Measurements from ENCODE around the gene MRPS31. TPM values are rescaled to one million over a fixed set of nuclear protein-coding genes. Genes with fewer than 3 reads are reported as not detected.

The MRPS31 gene
- total RNA-seq, 1 experiment from 2014 or later = 25.5 TPM

DNA sequence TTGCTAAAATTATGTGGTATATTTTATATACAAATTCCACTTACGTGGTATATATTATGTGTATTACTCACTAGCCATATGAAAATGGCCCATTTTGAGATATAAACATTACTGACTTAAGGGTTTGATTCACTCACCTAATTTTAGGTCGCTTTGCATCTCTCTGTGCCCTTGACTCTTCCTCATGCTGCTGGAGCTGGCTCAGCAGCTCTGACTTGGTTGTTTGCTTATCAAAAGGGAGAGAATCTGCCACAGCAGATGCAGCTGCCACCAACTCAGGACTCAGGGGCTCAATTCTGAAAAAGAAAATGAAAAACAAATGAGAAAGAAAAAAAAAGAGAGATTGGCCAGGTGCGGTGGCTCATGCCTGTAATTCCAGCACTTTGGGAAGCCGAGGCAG lies 12.2 kb downstream of the MRPS31 start (continued):
- TF ChIP-seq, protein P1, sequence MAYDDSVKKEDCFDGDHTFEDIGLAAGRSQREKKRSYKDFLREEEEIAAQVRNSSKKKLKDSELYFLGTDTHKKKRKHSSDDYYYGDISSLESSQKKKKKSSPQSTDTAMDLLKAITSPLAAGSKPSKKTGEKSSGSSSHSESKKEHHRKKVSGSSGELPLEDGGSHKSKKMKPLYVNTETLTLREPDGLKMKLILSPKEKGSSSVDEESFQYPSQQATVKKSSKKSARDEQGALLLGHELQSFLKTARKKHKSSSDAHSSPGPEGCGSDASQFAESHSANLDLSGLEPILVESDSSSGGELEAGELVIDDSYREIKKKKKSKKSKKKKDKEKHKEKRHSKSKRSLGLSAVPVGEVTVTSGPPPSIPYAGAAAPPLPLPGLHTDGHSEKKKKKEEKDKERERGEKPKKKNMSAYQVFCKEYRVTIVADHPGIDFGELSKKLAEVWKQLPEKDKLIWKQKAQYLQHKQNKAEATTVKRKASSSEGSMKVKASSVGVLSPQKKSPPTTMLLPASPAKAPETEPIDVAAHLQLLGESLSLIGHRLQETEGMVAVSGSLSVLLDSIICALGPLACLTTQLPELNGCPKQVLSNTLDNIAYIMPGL (CRISPR knock-in tag; IDR thresholded peaks at IDR 0.05) = no peak
- no peak for TF ChIP-seq MYBL2 (CRISPR knock-in tag; IDR thresholded peaks at IDR 0.05)
- no peak for TF ChIP-seq IRF2 (CRISPR knock-in tag; IDR thresholded peaks at IDR 0.05; ENCODE audit: borderline replicate concordance, low read depth)
- TF ChIP-seq SMAD3 (CRISPR knock-in tag; IDR thresholded peaks at IDR 0.05; ENCODE audit: borderline replicate concordance) = no peak

DNA sequence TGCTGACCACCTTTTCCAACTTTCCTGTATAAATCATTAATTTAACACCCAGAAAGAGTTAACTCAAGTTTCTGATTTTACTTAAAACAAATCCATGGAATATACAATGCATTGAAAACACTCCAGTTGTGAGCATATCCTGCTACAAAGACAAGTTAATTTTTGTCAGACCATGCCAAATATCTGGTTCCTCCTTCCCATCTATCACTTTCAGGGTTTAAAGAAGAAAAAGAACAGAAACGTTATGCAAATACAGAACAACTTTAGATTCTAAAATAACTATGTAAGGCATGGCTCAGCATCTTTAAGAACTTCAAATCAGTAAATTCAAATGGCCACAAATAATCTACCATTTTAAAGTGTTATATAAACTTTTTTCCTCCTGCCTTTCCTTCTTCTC lies 14.9 kb downstream of the MRPS31 start:
- ChIA-PET POLR2A (no interaction called here), CTCF (no interaction called here)
- Mint-ChIP-seq H3K4me1 (no peaks in the 10 kb centered on the region), H3K36me3 (peaks cover 33% of the 10 kb centered on the region), H3K4me3 (no peak overlapping the region), H3K9me3 (no peaks in the 10 kb centered on the region), H3K27ac (no peak overlapping the region), H3K27me3 (ENCODE audit: low read depth) (no peaks in the 10 kb centered on the region)
- no peak for ATAC-seq
- TF ChIP-seq, protein P2, sequence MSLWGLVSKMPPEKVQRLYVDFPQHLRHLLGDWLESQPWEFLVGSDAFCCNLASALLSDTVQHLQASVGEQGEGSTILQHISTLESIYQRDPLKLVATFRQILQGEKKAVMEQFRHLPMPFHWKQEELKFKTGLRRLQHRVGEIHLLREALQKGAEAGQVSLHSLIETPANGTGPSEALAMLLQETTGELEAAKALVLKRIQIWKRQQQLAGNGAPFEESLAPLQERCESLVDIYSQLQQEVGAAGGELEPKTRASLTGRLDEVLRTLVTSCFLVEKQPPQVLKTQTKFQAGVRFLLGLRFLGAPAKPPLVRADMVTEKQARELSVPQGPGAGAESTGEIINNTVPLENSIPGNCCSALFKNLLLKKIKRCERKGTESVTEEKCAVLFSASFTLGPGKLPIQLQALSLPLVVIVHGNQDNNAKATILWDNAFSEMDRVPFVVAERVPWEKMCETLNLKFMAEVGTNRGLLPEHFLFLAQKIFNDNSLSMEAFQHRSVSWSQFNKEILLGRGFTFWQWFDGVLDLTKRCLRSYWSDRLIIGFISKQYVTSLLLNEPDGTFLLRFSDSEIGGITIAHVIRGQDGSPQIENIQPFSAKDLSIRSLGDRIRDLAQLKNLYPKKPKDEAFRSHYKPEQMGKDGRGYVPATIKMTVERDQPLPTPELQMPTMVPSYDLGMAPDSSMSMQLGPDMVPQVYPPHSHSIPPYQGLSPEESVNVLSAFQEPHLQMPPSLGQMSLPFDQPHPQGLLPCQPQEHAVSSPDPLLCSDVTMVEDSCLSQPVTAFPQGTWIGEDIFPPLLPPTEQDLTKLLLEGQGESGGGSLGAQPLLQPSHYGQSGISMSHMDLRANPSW (CRISPR knock-in tag; conservative IDR thresholded peaks at IDR 0.05; ENCODE audit: low read depth) = no peak
- no peak for TF ChIP-seq JUN (CRISPR knock-in tag; IDR thresholded peaks at IDR 0.05)
- DNase-seq (ENCODE audit: low spot score) = no peak

DNA sequence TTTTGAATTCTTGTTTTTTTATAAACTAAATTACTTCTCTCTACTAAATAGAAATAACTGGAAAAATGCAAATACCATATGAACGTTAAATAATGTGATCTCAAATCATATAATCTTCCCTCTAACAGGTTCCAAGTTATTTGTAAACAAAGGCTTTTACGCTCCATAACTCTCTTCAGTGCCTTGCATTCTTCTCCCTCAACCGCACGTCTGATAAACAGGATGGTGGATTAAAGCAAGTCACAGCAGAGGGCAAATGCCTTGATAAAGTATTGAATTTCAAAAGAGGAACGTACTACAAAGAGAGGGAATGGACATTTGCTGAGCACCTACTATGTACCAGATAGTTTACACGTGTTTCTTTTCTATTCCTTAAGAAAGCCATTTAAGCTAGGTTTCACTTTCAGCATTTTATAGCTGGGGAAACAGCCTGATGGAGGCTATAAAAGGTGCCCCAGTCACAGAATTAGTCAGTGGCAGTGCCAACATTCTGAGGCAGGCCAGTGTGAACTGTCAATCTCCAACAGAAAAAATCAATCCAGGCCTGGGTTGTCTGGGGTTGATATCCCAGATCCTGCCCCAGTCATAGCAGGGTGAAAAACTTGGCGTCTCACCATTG lies 15.8 kb downstream of the MRPS31 start:
- Mint-ChIP-seq H3K4me3 (no peak overlapping the region), H3K27ac (no peak overlapping the region), H3K9me3 (no peaks in the 10 kb centered on the region), H3K4me1 (no peaks in the 10 kb centered on the region), H3K36me3 (peaks cover 30% of the 10 kb centered on the region), H3K27me3 (ENCODE audit: low read depth) (no peaks in the 10 kb centered on the region)
- POLR2A ChIA-PET = no interaction called here
- CTCF ChIA-PET = no interaction called here
- no peak for ATAC-seq
- DNase-seq (ENCODE audit: low spot score) = no peak
- TF ChIP-seq CBFB (CRISPR knock-in tag; IDR thresholded peaks at IDR 0.05; ENCODE audit: low read depth) (no peak), EMX1 (CRISPR knock-in tag; IDR thresholded peaks at IDR 0.05) (no peak), ZNF232 (CRISPR knock-in tag; IDR thresholded peaks at IDR 0.05) (no peak), TP53 (CRISPR knock-in tag; IDR thresholded peaks at IDR 0.05) (no peak), ZNF263 (CRISPR knock-in tag; IDR thresholded peaks at IDR 0.05; ENCODE audit: low read depth) (no peak), HMGA2 (CRISPR knock-in tag; IDR thresholded peaks at IDR 0.05) (no peak), JAZF1 (CRISPR knock-in tag; IDR thresholded peaks at IDR 0.05) (no peak), IRF2 (CRISPR knock-in tag; IDR thresholded peaks at IDR 0.05; ENCODE audit: borderline replicate concordance, low read depth) (no peak)
- TF ChIP-seq, protein P3, sequence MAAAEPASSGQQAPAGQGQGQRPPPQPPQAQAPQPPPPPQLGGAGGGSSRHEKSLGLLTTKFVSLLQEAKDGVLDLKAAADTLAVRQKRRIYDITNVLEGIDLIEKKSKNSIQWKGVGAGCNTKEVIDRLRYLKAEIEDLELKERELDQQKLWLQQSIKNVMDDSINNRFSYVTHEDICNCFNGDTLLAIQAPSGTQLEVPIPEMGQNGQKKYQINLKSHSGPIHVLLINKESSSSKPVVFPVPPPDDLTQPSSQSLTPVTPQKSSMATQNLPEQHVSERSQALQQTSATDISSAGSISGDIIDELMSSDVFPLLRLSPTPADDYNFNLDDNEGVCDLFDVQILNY (CRISPR knock-in tag; IDR thresholded peaks at IDR 0.05) = no peak
- TF ChIP-seq, protein P4, sequence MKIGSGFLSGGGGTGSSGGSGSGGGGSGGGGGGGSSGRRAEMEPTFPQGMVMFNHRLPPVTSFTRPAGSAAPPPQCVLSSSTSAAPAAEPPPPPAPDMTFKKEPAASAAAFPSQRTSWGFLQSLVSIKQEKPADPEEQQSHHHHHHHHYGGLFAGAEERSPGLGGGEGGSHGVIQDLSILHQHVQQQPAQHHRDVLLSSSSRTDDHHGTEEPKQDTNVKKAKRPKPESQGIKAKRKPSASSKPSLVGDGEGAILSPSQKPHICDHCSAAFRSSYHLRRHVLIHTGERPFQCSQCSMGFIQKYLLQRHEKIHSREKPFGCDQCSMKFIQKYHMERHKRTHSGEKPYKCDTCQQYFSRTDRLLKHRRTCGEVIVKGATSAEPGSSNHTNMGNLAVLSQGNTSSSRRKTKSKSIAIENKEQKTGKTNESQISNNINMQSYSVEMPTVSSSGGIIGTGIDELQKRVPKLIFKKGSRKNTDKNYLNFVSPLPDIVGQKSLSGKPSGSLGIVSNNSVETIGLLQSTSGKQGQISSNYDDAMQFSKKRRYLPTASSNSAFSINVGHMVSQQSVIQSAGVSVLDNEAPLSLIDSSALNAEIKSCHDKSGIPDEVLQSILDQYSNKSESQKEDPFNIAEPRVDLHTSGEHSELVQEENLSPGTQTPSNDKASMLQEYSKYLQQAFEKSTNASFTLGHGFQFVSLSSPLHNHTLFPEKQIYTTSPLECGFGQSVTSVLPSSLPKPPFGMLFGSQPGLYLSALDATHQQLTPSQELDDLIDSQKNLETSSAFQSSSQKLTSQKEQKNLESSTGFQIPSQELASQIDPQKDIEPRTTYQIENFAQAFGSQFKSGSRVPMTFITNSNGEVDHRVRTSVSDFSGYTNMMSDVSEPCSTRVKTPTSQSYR (CRISPR knock-in tag; IDR thresholded peaks at IDR 0.05) = no peak
- TF ChIP-seq, protein P5, sequence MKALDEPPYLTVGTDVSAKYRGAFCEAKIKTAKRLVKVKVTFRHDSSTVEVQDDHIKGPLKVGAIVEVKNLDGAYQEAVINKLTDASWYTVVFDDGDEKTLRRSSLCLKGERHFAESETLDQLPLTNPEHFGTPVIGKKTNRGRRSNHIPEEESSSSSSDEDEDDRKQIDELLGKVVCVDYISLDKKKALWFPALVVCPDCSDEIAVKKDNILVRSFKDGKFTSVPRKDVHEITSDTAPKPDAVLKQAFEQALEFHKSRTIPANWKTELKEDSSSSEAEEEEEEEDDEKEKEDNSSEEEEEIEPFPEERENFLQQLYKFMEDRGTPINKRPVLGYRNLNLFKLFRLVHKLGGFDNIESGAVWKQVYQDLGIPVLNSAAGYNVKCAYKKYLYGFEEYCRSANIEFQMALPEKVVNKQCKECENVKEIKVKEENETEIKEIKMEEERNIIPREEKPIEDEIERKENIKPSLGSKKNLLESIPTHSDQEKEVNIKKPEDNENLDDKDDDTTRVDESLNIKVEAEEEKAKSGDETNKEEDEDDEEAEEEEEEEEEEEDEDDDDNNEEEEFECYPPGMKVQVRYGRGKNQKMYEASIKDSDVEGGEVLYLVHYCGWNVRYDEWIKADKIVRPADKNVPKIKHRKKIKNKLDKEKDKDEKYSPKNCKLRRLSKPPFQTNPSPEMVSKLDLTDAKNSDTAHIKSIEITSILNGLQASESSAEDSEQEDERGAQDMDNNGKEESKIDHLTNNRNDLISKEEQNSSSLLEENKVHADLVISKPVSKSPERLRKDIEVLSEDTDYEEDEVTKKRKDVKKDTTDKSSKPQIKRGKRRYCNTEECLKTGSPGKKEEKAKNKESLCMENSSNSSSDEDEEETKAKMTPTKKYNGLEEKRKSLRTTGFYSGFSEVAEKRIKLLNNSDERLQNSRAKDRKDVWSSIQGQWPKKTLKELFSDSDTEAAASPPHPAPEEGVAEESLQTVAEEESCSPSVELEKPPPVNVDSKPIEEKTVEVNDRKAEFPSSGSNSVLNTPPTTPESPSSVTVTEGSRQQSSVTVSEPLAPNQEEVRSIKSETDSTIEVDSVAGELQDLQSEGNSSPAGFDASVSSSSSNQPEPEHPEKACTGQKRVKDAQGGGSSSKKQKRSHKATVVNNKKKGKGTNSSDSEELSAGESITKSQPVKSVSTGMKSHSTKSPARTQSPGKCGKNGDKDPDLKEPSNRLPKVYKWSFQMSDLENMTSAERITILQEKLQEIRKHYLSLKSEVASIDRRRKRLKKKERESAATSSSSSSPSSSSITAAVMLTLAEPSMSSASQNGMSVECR (CRISPR knock-in tag; IDR thresholded peaks at IDR 0.05; ENCODE audit: borderline replicate concordance) = no peak
- TF ChIP-seq, protein P6, sequence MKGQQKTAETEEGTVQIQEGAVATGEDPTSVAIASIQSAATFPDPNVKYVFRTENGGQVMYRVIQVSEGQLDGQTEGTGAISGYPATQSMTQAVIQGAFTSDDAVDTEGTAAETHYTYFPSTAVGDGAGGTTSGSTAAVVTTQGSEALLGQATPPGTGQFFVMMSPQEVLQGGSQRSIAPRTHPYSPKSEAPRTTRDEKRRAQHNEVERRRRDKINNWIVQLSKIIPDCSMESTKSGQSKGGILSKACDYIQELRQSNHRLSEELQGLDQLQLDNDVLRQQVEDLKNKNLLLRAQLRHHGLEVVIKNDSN (CRISPR knock-in tag; IDR thresholded peaks at IDR 0.05) = no peak
- TF ChIP-seq, protein P7, sequence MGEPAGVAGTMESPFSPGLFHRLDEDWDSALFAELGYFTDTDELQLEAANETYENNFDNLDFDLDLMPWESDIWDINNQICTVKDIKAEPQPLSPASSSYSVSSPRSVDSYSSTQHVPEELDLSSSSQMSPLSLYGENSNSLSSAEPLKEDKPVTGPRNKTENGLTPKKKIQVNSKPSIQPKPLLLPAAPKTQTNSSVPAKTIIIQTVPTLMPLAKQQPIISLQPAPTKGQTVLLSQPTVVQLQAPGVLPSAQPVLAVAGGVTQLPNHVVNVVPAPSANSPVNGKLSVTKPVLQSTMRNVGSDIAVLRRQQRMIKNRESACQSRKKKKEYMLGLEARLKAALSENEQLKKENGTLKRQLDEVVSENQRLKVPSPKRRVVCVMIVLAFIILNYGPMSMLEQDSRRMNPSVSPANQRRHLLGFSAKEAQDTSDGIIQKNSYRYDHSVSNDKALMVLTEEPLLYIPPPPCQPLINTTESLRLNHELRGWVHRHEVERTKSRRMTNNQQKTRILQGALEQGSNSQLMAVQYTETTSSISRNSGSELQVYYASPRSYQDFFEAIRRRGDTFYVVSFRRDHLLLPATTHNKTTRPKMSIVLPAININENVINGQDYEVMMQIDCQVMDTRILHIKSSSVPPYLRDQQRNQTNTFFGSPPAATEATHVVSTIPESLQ (CRISPR knock-in tag; IDR thresholded peaks at IDR 0.05) = no peak

Data from WTC11 (cell line).